ENCODE results near the gene ROR1.

ROR1 gene

GRCh38 chr1:63885899-63886298, 112.1 kb downstream of the ROR1 start:
- DNase-seq (ENCODE audit: low spot score) = no peak

- DNase-seq (ENCODE audit: low spot score) = no peak
Measured at GRCh38 chr1:63886340-63886739, 112.5 kb downstream of the ROR1 start.

GRCh38 chr1:63887809-63888208, 114.0 kb downstream of the ROR1 start:
- DNase-seq (ENCODE audit: low spot score) = no peak

- DNase-seq (ENCODE audit: low spot score) = no peak
Measured at GRCh38 chr1:63888984-63889383, 115.2 kb downstream of the ROR1 start.

- no peak for DNase-seq (ENCODE audit: low spot score)
Measured at GRCh38 chr1:63890468-63890867, 116.7 kb downstream of the ROR1 start.

GRCh38 chr1:63891060-63891690, 117.4 kb downstream of the ROR1 start:
- DNase-seq (ENCODE audit: low spot score) = no peak

- no peak for DNase-seq (ENCODE audit: low spot score)
Measured at GRCh38 chr1:63892632-63893395, 119.0 kb downstream of the ROR1 start.

- no peak for DNase-seq (ENCODE audit: low spot score)
Measured at GRCh38 chr1:63893976-63894375, 120.2 kb downstream of the ROR1 start.

GRCh38 chr1:63894627-63895265, 120.9 kb downstream of the ROR1 start:
- no peak for DNase-seq (ENCODE audit: low spot score)

GRCh38 chr1:63896755-63897154, 122.9 kb downstream of the ROR1 start:
- DNase-seq (ENCODE audit: low spot score) = no peak

- DNase-seq (ENCODE audit: low spot score) = no peak
Measured at GRCh38 chr1:63898428-63899196, 124.8 kb downstream of the ROR1 start.

GRCh38 chr1:63901094-63901493, 127.3 kb downstream of the ROR1 start:
- no peak for DNase-seq (ENCODE audit: low spot score)

- no peak for DNase-seq (ENCODE audit: low spot score)
Measured at GRCh38 chr1:63902844-63903589, 129.2 kb downstream of the ROR1 start.

GRCh38 chr1:63903947-63904610, 130.3 kb downstream of the ROR1 start:
- DNase-seq (ENCODE audit: low spot score) = no peak

- DNase-seq (ENCODE audit: low spot score) = no peak
Measured at GRCh38 chr1:63904826-63905225, 131.0 kb downstream of the ROR1 start.

GRCh38 chr1:63906047-63906704, 132.4 kb downstream of the ROR1 start:
- no peak for DNase-seq (ENCODE audit: low spot score)

GRCh38 chr1:63907051-63907450, 133.2 kb downstream of the ROR1 start:
- no peak for DNase-seq (ENCODE audit: low spot score)

- DNase-seq (ENCODE audit: low spot score) = no peak
Measured at GRCh38 chr1:63908016-63908415, 134.2 kb downstream of the ROR1 start.

- no peak for DNase-seq (ENCODE audit: low spot score)
Measured at GRCh38 chr1:63909526-63909925, 135.7 kb downstream of the ROR1 start.

- no peak for DNase-seq (ENCODE audit: low spot score)
Measured at GRCh38 chr1:63911049-63911448, 137.2 kb downstream of the ROR1 start.

GRCh38 chr1:63912643-63913042, 138.8 kb downstream of the ROR1 start:
- no peak for DNase-seq (ENCODE audit: low spot score)

Data from hepatic stellate cell (primary cell).